HG03064 (cell line): ENCODE measurements around the gene OR5D14.

Experiments
- ATAC-seq: cut with Tn5 transposase; IDR thresholded peaks from one replicate; pipeline ENCODE4 v1.9.1; 2021; ENCODE audit warnings: low read depth; ENCODE audit not compliant: unreplicated experiment

OR5D14 gene

DNA sequence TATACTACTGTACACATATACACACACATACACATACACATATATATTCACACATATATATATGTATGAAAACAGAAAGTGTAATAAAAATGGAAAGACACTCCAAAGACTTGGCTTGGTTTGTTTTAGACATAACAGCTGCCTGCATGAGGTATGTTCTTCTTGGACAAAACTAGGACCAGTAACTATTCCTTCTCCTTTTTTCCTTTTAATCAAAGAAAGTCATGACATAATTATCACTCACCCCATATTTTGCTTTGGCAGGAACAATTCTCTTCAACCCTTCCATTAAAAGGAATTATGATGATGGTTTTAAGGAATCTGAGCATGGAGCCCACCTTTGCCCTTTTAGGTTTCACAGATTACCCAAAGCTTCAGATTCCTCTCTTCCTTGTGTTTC, at the start of gene OR5D14:
OR5D14 (plus strand) TSS at position 301 of the 400 bp plus-strand sequence; CDS start at position 301, 0 bp downstream.
- no peak for ATAC-seq

DNA sequence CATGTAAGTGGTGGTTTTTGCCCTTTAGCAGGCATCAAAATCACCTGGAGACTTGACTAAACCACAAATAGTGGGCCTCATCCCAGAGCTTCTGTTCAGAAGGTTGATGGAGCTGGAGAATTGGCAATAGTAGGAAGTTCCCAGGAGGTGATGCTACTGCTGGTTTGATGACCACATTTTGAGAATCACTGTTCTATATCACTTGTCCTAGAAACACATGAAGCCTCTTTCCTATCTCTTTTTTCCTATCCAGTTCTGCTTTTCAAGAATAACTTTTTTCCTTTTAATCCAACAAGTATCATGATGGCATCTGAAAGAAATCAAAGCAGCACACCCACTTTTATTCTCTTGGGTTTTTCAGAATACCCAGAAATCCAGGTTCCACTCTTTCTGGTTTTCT, 22.2 kb upstream of the OR5D14 start, which contains the start of gene OR5D13:
OR5D13 (plus strand) TSS at position 301 of the 400 bp plus-strand sequence; CDS start at position 301, 0 bp downstream.
- ATAC-seq, result no peak

DNA sequence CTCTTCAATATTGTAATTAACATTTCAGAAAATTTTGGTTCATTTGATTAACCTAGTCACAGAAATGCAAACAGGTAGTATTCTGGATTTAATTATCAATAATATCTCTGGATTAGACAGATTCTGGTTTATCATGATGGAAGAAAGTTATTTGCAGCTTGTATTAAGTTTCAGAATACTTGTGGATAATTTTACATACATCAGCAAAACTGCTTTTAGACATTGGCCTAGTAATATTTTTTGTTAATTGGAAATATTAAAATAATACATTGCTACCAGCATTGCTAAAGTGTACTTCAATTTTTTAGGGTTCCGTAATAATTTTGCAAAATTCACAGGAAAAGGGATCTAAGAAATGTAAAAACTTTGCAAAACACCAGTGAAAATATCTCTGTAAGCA, 3.8 kb upstream of the OR5D14 start:
- ATAC-seq, result no peak

DNA sequence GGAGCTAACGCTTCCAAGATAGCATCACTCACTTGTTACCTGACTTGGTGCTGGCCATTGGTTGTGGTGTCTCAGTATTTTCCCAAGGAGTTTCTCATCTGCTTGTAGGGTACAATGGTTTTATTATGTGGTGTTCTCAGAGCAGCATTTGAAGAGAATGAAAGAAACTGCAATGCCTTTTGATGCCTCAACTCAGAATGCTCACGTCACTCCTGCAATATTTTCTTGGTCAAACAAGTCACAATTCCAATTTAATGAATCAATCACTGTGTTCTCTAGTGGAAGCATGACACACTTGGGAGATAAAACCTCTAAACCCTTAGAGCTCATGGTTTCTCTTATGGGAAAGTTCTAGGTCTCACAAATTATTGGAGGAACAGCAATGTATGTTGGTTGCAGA, 2.0 kb upstream of the OR5D14 start:
- ATAC-seq, result no peak

DNA sequence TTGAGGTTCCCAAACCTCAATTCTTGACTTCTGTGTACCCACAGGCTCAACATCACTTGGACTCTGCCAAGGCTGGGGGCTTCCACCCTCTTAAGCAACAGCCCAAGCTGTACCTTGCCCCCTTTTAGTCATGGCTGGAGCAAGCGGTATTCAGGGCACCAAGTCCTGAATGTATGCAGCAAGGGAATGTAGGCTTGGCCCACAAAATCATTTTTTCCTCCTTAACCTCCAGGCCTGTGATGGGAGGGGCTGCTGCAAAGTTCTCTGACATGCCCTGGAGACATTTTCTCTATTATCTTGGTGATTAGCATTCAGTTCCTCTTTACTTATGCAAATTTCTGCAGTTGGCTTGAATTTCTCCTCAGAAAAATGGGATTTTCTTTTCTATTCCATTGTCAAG, 10.9 kb downstream of the OR5D14 start:
- ATAC-seq, result no peak

DNA sequence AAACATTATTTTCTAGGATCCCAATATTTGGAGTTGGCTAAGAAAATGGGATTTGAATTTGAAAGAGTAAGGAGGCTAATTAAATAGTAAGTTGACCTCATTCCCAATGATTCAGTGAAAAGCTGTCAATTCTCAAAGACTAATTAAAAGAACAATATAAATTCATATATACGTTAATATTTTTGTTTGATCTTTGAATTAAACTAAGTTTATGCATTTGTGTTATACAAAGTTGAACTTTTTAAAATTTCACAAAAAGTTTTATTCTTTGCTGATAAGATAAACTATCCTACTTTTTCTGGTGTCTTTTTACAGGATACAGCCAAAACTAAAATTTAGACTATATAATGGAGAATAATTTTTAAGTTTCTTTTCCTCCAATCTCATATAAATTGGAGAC, 15.7 kb downstream of the OR5D14 start, which contains the start of gene OR5L1:
OR5L1 (plus strand) TSS at position 301 of the 400 bp plus-strand sequence. CDS start 100 bp downstream, outside the sequence.
- ATAC-seq, result no peak

DNA sequence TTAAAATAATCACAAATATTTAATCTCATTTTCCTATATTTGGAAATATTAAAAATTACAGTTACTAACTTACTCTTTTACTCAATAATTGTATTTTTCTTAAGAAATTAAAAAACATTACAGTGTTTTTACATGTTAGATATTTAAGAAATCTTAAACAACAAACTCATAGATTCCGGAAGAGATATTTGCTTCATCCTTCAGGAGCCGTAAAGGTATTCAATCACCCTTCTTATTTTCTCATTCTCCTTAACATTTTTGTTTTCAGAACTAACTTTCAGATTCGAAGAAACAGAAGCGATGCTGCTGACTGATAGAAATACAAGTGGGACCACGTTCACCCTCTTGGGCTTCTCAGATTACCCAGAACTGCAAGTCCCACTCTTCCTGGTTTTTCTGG, 24.0 kb downstream of the OR5D14 start, which contains the start of gene OR5D18:
OR5D18 (plus strand) TSS at position 301 of the 400 bp plus-strand sequence; CDS start at position 301, 0 bp downstream.
- ATAC-seq, result no peak

DNA sequence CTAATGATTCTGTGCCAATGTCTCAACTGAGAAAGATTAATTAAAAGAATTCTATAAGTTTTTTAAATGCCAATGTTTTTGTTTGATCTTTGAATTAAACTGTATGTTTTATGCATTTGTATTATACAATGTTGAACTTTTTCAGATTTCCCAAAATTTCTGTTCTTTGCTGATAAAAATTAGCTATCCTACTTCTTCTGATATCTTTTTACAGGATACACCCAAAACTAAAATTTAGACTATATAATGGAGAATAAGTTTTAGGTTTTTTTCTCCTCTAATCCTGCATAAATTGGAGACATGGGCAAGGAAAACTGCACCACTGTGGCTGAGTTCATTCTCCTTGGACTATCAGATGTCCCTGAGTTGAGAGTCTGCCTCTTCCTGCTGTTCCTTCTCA, 31.6 kb downstream of the OR5D14 start, which contains the start of gene OR5L2:
OR5L2 (plus strand) TSS at position 301 of the 400 bp plus-strand sequence; CDS start at position 301, 0 bp downstream.
- ATAC-seq, result no peak

DNA sequence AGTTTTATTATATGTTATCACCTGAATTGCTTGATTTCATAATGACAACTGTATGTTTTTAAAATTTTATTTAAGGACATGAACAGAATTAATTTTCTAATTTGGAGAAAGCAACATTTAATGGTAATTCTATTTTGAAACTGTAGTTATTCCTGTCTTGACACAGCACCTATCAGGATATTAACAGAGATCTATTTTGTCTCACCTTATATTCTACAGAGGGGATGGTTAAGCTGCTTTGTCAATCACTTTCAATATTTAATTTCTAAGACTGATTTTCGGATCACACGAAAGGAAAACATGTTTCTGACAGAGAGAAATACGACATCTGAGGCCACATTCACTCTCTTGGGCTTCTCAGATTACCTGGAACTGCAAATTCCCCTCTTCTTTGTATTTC, 43.1 kb downstream of the OR5D14 start, which contains the start of gene OR5D16:
OR5D16 (plus strand) TSS at position 301 of the 400 bp plus-strand sequence; CDS start at position 301, 0 bp downstream.
- no peak for ATAC-seq
